Measurements from ENCODE around the gene GMDS.

GMDS gene

DNA sequence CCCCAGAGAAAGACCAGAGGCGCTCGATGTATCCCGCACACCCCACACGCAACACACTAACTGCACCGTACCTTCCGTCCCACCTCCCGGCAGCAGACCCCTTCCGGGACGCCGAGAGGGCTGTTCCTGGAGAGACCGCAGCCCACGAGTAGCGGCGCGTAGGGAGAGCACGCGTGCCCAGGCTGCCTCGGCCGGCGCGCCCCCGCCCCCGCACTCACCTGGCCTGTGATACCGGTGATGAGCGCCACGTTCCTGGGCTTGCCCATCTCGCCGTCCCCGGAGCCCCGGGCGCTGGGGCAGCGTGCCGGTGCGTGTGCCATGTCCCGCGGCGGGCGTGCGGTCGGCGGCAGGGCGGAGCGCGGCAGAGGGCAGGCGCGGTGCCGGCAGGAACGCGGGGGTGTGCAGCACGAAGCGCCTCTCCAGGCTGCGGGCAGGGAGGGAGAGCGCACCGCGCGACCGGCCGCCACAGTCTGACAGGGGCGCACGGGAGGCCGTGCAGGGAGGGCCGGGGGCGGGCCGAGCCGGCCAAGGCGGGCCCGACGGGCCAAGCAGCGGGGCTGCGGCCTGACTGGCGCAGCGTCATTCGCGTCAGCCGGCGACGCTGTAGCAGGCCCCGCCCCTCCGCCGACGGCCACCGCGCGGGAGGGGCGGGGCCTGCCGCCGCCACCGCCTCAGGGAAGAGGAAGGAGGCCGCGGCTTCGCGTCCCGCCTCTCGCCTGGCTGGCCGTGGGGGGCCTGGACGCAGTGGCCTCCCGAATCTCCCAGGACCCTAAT lies at the start of gene GMDS:
GMDS (minus strand) TSS at position 503 of the 774 bp plus-strand sequence.
- peak; percentile 66 for DNase-seq (ENCODE audit: low read depth)

GRCh38 chr6:2285510-2285909 lies 40.1 kb upstream of the GMDS start:
- no peak for DNase-seq (ENCODE audit: low read depth)

DNA sequence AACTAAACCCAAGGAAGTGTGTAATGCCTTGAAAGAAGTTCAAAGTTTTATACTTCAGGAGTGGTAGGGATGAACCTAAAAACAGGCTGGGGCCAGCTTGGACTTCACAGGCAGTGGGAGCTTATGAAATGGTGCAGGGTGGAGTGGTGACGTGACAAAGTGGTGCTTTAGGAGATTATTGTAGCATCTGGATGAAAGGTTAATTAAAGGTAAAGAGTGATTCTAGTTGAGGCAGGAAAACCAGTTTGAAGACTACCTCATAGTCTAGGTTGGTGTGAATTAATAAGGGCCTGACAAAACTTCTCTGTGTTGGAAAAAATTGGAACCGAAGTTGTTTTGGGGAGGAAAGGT lies 30.5 kb upstream of the GMDS start:
- DNase-seq (ENCODE audit: low read depth): no peak

- no peak for DNase-seq (ENCODE audit: low read depth)
Measured at GRCh38 chr6:2274981-2275891, 29.8 kb upstream of the GMDS start.

GRCh38 chr6:2272696-2273095 lies 27.3 kb upstream of the GMDS start:
- DNase-seq (ENCODE audit: low read depth): no peak

GRCh38 chr6:2270054-2270453 lies 24.6 kb upstream of the GMDS start:
- no peak for DNase-seq (ENCODE audit: low read depth)

GRCh38 chr6:2266841-2267240 lies 21.4 kb upstream of the GMDS start:
- no peak for DNase-seq (ENCODE audit: low read depth)

DNA sequence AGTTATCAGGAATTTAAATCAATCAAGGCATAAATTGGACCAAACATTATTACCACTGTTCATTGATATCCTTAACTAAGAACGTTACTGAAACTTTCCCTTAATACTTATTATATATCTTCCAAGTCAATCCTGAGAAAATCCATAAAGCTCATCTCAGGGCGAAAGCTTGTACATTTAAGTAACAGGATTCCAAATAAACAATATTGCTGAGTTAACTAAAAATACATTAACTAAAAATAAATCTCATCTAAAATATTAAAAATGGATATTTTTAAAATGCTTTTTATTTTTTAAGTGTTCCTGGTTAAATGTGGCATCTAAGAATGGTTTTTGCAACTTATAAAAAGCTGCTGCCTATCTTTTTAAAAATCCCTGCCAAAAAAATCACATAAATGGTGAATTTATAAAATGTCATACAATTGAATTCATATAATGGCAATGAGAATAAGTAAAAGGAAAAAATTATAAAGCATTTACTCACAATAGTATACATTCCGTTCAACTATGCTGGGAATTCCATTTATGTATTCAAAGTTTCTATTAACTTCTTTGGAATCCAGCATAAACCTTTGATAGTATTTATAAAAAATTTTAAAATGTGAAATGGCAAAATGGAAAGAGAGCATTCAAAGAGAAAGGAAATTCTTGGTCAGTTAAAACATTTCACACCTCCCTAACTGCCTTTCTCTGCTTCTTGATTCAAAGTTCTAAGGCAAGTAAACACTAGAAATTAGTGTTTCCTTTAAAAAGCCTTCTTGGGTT lies 20.8 kb upstream of the GMDS start:
- no peak for DNase-seq (ENCODE audit: low read depth)

DNA sequence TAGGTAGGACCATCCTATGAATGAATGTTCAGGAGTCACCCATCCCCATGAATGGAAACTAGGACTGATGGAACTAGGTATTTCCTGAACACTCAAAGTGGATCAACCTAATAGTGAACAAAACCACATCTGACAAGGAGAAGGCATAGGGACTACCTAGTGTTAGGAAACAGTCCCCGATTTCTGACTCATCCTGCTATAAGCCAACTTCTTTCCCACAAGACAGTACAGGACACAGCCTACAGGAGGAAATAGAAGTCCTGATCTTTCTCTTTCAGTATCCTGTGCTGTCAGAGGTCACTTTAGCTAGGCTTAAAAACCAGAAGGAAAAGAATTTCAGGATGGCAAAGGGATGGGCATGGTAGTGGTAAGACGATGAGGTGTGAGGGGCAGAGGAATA lies 19.5 kb upstream of the GMDS start:
- DNase-seq (ENCODE audit: low read depth): no peak

DNA sequence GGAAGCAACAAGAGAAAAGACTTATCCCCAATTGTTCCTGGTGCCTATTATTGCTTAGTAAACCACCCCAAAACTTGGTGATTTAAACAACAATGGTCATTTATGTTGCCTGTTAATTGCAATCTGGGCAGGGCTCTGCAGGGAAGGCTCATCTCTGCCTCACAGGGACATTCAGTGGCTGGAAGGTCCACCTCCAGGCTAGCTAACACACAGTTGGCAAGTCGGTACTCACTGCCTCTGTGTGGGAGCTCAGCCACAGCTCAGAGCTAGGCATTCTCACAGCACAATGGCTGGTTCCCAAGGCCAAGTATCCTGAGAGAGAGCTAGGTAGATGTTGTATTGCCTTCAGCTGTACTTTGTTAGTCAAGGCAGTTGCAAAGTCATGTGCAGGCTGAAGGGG lies 18.5 kb upstream of the GMDS start:
- DNase-seq (ENCODE audit: low read depth): no peak

GRCh38 chr6:2259574-2259973 lies 14.2 kb upstream of the GMDS start:
- DNase-seq (ENCODE audit: low read depth): no peak

GRCh38 chr6:2259002-2259494 lies 13.6 kb upstream of the GMDS start:
- DNase-seq (ENCODE audit: low read depth): no peak

GRCh38 chr6:2258112-2258511 lies 12.7 kb upstream of the GMDS start:
- DNase-seq (ENCODE audit: low read depth): no peak

- no peak for DNase-seq (ENCODE audit: low read depth)
Measured at GRCh38 chr6:2257363-2257762, 12.0 kb upstream of the GMDS start.

GRCh38 chr6:2254747-2255146 lies 9.3 kb upstream of the GMDS start:
- DNase-seq (ENCODE audit: low read depth): no peak

- DNase-seq (ENCODE audit: low read depth): no peak
Measured at GRCh38 chr6:2249126-2249525, 3.7 kb upstream of the GMDS start.

DNA sequence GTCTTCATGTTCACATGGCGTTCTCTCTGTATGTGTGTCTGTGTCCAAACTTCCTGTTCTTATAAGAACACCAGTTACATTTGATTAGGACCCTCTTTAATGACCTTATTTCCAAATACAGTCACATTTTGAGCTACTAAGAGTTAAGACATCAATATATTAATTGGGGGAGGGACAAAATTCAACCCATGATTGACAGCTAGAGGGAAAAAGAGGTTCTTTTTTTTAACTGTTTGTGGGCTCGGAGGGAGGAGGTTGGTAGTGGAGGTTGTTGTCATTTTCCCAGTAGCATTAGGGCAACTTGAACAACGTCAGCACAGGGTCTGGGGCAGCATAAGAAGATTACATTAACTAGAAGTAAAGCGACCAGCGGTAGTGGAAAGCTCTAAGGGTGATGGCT lies 2.3 kb upstream of the GMDS start:
- no peak for DNase-seq (ENCODE audit: low read depth)

DNA sequence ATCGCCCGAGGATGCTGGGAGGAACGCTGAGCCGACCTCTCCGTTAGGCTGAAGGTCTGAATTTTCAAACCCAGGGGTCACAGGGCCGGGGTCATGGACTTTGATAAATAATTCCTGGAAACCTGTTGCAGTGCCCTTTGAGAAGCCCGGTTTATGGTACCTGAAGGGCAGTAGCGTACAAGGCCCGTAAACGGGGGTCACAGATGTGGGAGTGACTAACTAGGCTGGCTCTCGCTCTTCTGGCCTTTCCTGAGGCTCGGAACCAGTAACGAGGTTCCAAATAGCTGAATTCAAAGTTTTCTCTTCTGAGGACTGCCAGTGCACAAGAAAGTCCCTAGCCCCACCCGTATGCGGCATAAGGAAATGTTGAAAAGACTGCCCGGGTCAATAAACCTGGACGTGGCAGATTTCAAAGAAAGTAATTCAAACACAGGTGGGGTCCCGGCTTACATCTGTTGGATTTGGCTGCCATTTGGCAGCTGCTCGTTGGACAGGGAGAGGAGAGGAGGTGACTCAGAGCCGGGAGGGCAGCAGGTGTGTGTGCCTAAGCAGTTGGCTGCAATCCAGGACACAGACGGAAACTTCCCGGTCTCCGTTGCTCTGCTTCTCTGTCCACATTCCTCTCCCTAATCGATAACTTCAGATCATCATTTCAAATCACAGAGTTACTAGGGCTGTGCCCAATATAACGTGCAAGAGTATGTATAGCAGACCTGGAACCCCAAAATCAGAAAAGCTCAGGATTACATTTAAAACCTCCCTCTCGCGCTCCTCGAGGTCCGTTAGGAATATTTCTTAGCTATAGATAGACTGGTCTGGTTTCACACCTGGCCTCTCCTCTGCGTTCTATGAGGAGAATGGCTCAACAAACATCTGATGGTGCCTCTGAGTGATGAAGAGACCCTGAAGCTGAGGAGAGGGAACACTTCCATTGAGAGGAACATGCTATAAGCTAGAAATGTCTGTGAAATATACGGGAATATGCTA lies 765 bp upstream of the GMDS start:
- no peak for DNase-seq (ENCODE audit: low read depth)

DNA sequence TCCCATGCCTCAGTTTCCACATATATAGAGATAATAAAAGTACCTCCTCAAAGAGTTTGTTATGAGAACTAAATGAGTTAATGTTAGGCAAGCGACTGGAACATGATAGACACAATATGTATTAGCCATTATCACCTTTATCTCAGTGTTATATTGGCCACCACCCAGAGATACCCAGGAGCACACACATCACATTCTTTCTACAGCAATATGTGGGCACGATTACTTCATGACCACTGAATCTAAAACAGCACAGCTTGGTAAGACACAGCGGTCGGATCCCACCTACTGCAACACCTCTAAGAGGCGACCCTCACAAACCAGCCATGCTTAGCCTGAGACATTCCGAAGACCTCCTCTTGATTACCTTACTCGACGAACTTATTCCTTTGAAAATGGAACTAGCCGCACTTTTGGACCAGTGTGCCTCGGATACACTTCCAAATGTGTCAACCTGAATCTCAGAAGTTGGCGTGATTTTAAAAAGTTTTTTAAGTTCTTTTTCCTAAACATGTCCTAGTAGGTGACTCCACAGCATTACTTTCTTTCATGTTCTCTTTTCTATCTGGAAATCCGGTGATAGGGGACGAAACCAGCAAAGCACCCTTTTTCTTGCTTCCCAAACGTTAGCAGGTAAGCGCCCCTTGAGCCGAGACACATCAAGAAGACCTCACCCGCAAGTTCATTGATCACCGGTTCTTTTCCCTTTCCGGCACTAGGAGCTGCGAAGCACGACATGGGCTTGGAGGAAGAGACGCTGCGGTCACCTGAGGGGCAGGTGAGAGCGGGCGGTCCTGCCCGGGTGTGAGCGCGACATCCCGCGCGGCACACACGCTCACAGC lies 923 bp downstream of the GMDS start:
- no peak for DNase-seq (ENCODE audit: low read depth)

DNA sequence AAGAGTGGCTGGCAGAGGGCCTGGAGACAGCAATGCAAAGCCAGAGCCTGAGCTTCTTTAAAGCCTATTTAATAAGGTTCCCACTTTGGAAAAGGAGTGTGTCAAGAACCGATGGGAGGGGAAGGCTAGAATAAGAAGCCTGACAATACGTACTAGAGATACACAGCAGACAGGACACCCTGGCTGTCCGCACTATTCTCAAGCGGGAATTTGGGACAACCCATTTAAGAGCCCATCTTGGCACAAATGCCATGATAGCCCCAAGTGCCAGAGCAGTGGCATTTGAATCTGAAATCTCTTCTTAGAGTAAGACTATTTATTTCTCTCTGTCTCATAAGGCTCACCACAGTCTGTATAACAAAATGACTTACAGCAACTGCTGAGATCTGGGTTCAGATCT lies 3.1 kb downstream of the GMDS start:
- no peak for DNase-seq (ENCODE audit: low read depth)
